Right lung (tissue), 10 donors: Measurements from ENCODE around the gene SLC25A13. TPM values are rescaled to one million over a fixed set of nuclear protein-coding genes. Genes with fewer than 3 reads are reported as not detected.
"Not testable (repeated sequence)": the region's sequence is repeated elsewhere in the genome, so short reads cannot be mapped to it uniquely, and the experiment has no call there.

ENCODE experiments used
- DNase-seq, 2 donors: peaks; one replicate each; pipeline ENCODE4 v3.0.0-alpha.2; 2013
- long read RNA-seq, 8 donors: transcript quantifications; one replicate each; lab custom pipeline, GENCODE V29; 2026
- polyA plus RNA-seq, 5 donors: library from polyadenylated mRNA; unstranded; fragments of 120-200 nt; gene quantifications; one replicate each; pipeline versions ENCODE4 v1.2.1 to v1.2.3, GENCODE V29; 2013; ENCODE audit warnings: inconsistent platforms in 1 of 5, low replicate concordance in 1 of 5; ENCODE audit not compliant: insufficient read length in 5 of 5, insufficient read depth in 1 of 5

The SLC25A13 gene, protein sequence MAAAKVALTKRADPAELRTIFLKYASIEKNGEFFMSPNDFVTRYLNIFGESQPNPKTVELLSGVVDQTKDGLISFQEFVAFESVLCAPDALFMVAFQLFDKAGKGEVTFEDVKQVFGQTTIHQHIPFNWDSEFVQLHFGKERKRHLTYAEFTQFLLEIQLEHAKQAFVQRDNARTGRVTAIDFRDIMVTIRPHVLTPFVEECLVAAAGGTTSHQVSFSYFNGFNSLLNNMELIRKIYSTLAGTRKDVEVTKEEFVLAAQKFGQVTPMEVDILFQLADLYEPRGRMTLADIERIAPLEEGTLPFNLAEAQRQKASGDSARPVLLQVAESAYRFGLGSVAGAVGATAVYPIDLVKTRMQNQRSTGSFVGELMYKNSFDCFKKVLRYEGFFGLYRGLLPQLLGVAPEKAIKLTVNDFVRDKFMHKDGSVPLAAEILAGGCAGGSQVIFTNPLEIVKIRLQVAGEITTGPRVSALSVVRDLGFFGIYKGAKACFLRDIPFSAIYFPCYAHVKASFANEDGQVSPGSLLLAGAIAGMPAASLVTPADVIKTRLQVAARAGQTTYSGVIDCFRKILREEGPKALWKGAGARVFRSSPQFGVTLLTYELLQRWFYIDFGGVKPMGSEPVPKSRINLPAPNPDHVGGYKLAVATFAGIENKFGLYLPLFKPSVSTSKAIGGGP
- 10 to 100 TPM; 20.8 to 27.1 (median 26.2) TPM for polyA plus RNA-seq
- long read RNA-seq, donor 1, partial matches to known transcripts: 0 of 2 reads
- long read RNA-seq, donor 1, other reads (novel, unspliced or antisense): 0 of 2 reads
- long read RNA-seq, donor 2, partial matches to known transcripts: 0 of 2 reads
- long read RNA-seq, donor 2, other reads (novel, unspliced or antisense): 0 of 2 reads
- long read RNA-seq, donor 3, partial matches to known transcripts: 15 of 16 reads
- long read RNA-seq, donor 3, other reads (novel, unspliced or antisense): 0 of 16 reads
- long read RNA-seq, donor 4: 0 reads
- long read RNA-seq, donor 5, transcript SLC25A13-201 (18 exons, 3,136 nt): major isoform, 7 of 7 reads
- long read RNA-seq, donor 5, partial matches to known transcripts: 0 of 7 reads
- long read RNA-seq, donor 5, other reads (novel, unspliced or antisense): 0 of 7 reads
- long read RNA-seq, donor 6, partial matches to known transcripts: 8 of 9 reads
- long read RNA-seq, donor 6, other reads (novel, unspliced or antisense): 0 of 9 reads
- long read RNA-seq, donor 7, partial matches to known transcripts: 0 of 1 reads
- long read RNA-seq, donor 7, other reads (novel, unspliced or antisense): 0 of 1 reads
- long read RNA-seq, donor 8: 0 reads

DNA sequence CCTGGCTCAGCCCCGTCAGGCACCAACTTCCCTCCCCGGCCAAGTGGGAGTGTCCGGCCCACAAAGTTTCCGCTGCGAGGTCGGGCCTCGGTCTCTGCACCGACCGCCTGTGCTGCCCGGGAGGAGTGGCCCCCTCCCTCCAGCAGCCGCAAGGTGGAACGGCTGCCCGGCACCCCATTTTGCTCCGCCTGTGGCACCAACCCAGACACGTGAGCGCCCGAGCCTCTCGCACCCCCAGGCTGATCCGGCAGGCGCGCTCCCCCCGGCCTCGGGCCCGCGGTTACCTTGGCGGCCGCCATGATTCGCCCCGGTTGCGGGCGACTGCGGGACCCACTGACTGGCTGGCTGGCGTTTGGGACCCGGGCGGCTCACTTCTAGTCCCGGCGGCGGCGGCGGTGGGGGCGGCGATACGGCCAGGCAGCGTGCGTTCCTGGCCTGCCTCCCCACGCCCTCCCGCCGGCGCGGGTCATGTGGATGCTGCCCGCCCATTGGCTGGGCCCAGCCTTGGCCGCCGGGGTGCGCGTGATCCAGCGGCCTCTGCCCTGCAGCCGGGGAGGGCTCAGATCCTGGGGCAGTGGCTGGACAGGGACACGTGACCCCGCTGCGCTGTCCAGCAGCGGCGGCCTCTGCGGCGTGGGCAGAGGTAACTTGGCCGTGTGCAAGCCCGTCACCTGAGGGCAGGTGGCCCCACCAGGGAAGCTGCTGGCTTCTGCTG lies at the start of gene SLC25A13:
SLC25A13 (minus strand) TSS at position 441 of the 715 bp plus-strand sequence; CDS start at position 299, 142 bp downstream.
- peak; percentile 79 to 83 for DNase-seq

DNA sequence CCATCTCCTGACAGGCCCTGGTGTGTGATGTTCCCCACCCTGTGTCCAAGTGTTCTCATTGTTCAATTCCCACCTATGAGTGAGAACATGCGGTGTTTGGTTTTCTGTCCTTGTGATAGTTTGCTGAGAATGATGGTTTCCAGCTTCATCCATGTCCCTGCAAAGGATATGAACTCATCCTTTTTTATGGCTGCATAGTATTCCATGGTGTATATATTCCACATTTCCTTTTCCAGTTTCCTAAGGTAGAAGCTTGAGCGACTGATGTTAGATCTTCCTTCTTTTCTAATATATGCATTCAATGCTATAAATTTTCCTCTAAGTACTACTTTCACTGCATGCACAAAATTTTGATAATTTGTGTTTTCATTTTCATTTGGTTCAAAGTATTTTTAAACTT lies 44.0 kb upstream of the SLC25A13 start:
- DNase-seq: not testable (repeated sequence)

DNA sequence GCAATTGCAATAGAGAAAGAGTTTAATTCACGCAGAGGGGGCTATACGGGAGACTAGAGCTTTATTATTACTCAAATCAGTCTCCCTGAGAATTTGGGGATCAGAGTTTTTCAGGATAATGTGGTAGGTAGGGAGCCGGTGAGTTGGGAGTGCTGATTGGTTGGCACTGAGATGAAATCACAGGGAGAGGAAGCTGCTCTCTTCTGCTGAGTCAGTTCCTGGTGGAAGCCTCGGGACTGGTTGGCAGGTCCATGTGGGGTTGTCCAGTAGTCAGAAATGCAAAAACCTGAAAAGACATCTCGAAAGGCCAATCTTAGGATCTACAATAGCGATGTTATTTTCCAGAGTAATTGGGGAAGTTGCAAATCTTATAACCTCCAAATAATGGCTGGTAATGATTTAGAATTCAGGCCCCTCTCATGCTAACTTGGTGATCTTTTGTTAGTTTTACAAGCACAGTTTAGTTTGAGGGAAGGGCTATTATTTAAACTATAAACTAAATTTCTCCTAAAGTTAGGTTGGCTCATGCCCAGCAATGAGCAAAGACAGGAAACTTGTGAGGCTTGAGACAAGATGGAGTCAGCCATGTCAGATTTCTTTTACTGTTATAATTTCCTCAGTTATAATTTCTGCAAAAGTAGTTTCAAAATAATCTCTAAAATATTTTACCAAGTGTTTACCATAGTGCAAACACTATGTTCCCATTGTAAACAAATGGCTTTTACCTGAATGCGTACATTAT lies 39.4 kb upstream of the SLC25A13 start:
- DNase-seq: no peak

DNA sequence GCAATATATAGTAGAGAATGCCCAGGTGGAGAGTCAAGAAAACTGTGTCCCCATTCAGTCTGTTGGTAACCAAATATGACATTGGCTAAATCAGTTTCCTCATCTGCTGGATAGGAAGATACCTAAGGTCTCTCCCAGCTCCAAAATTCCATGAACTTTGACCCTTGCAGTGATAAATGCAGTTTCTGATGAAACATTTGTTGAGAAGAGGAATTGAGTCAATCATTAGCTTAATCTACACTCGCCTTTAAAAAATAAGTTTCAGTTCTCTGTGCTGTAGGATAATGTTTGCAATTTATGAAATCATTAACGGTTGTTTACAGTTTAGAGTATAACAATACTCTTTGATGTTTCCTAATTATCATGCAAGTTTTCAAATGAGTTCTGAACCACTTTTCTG lies 38.0 kb upstream of the SLC25A13 start:
- no peak for DNase-seq

DNA sequence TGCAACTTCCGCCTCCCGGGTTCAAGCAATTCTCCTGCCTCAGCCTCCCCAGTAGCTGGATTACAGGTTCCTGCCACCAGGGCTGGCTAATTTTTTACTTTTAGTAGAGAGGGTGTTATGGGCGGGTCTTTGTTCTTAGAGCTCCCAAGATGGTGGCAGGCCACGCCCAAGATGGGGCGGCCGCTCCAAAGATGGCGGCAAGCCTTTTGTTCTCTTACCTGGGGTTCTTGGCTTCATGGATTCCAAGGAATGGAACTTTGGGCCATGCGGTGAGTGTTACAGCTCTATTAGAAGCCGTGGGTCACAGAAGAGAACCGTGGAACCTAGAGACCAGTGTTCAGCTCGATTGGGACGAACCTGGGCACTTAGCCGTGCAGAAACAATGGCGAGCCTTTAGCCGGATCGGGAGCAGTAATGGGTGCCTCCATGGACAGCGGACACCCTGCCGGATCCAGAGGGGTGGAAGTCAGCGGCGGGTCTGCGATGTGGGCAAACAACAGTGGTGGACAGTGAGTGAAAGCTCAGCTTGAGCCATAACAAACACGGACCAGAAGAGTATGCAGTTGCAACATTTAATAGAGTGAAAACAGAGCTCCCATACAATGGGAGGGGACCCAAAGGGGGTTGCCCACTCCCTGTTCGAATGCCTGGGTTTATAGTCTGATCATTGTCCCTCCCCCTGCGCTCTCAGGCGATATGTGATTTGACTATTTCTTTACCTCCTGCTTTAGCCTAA lies 36.5 kb upstream of the SLC25A13 start:
- DNase-seq: not testable (repeated sequence)

DNA sequence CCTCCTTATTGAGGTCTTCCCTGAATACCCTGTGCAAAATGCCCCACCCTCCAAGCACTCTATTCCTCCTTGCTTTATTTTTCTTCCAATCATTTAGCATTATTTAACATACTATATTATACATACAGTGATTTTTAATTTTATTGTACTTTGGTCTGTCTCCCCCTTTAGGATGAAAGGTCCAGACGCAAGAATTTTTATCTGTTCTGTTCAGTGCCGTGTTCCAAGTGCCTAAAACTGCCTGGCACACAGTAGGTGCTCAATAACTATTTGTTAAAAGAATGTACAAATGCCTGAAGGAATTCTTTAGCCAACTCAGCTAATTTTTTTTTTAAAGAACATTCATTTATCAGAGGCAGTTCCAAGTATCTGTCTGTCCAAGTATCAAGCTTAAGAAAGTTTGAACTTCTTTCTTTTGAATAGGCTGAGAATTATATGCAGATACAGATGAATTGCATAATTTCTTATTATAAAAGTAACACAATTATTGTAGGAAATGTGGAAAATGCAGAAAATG lies 34.1 kb upstream of the SLC25A13 start:
- DNase-seq: no peak

DNA sequence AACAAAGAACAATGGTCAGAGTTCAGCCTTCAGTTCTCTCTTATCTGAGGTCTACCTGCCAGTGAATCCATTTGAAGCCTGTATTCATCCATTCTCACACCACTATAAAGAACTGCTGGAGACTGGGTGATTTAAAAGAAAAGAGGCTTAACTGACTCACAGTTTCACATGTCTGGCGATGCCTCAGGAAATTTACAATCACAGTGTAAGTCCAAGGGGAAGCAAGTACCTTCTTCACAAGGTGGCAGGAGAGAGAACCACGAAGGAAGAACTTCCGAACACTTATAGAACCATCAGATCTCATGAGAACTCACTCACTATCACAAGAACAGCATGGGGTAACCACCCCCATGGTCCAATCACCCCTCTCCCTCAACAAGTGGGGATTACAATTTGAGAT lies 33.0 kb upstream of the SLC25A13 start:
- no peak for DNase-seq

DNA sequence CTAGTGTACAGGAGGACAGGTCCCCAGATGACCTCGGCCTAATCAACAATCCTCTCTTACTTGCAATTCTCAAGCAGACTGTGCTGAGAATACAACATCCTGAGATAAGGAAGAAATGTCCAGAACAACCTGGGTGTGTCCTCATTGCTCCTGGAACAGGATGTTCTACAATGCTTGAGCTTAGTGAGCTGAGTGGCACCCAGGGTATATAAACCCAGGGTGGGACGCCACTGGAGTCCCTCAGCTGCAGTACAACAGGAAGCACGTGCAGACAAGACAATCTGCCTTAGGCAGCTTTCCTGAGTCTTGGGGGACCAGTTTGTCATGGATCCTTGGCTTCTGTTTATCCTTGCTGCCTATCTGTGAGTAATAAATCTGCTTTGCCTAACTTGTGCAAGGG lies 27.7 kb upstream of the SLC25A13 start:
- DNase-seq: no peak

DNA sequence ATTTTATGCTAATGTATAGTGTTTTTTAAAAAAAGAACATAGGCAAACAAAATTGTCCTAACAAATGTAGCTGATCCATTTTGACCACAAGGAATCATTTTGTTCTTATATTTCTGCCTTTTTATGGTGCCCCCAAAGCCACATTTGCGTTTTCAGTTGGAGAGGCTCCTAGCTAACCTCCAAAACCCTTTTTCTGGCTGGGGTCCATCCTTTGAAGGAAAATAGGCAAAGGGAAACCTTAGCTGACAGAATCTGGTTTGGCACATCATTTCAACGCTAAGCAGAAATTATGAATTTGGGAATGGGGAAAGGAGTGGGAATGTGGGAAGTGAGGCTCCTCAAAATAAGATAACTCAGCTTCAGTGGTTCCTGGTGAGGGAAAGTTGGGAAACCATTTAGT lies 25.6 kb upstream of the SLC25A13 start:
- no peak for DNase-seq

DNA sequence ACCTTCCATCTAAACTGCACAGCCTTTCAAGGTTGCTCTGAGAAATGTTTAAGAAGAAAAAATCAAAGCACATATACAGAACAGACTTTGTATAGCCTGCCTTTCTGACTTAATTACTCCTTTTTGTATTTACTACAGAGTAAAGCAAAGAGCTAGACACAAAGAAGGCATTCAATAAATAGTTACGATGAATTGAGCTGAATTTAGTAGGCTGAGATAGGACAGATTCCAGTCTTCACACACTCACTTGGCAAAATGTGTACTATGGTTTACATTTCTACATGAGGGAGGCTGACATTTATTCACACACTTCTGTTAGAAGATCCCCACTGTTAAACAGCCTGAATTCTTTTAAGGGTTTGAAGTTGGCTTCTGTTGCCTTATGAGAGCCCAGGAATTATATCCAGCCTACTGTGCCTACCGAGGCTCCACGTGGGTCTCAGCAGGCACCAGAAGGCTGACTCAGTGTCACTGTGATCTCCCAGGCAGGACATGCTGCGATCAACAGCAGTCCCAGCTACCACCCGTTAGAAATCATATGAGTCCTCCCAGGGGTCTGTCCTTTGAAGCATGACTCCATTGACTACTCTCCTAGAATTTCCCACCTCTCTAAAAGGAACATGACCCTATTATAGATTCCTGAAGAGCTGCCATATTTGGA lies 24.5 kb upstream of the SLC25A13 start:
- no peak for DNase-seq

DNA sequence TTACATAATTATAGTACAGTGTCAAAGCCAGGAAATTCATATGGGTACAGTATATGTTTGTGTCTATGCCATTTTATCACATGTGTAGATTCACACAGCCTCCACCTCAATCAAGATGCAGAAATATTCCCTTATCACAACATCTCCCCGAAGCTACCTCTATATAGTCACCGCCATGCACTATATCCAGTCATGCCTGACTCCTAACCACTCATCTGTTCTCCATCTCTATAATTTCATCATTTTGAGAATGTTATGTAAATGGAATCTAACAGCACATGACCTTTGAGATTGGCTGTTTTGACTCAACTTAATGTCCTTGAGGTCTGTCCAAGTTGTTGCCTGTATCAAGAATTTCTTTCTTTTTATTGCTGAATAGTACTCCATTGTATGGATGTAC lies 22.3 kb upstream of the SLC25A13 start:
- DNase-seq: no peak

DNA sequence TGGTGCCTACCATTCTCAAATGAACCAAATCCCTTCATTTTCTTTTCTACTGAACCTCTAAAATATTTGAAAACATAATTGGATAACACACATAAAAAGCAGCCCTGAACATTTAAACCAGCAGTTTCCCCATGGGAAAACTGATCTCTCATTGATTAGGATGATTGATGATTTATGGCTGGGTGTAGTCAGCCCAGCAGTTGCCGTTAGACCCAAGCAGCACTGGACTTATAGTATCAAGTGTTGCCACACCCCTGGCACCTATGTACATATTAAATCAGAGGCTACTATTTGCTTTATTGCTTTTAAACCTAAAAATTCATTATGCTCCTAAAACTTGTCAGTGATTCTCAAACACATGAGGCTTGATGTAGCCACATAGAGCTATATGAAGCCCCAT lies 20.2 kb upstream of the SLC25A13 start:
- DNase-seq: no peak

DNA sequence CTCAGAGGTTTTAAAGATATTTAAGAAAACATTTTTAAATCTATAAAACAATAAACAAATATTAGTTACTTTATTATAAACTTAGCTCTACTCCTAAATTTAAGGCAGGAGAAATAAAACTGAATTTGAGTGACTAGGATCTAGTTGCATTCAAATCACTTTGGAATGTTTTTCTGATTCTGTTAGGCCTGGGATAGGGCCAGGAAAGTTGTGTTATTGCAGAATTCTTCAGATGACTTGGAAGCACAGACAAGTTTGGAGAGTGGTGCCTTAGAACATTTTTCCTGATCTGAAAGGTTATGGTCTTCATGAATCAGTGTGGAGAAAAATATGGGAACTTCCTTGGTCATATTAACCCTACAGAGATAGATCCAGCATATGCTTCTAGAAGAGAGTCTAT lies 15.6 kb upstream of the SLC25A13 start:
- peak in 1 of 2 donors; percentile 4 for DNase-seq

DNA sequence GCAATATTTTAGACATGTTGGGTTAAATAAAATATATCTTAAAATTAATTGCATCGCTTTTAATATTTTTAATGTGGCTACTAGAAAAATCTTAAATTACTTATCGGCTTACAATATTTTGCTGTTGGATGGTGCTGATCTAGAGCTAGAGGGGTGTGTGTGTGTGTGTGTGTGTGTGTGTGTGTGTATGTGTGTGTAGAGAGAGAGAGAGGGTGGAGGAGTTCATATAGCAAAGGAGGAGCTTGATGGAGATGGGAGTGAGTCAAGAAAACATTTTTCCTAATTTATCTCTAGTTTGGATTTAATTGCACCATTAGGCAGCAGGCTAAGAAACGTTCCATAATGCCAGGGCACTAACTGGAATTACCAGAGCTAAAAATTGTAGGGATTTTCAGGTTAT lies 10.4 kb upstream of the SLC25A13 start:
- no peak for DNase-seq

DNA sequence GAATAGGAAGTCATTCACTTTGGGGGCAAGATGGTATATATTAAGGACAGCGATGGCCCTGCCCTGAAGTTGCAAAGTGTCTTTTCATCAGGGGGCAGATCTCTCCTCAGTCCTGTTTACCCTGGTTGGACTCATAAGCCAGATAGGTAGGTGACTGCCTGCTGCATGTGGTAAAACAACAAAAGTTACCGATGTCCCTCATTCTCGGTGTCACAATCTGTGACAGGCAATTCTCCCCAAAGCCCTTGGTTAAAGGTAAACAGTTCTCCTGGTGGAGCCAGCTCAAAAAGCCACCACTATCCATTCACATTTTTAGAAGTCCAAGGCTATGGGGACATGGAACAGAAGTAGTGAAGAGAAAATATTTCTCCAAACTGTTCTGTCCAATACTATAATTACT lies 9.9 kb upstream of the SLC25A13 start:
- no peak for DNase-seq

DNA sequence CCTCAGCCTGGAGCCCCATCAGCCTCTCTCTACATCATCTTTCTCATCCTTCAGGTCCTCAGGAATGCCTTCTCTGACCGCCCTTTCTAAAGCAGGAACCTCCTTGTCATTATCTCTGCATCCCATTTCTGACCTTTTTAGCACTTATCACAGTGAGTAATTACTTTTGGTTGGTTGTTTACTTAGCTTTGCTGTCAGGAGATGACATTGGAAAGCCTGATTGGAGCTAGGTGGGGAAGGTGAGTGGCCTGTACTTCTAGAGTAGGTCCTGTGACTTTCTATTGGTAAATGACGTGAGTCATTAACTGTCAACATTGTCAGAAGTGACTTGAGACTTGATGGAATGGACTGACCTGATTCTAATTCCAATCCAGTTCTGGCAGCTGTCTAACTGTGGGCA lies 9.3 kb upstream of the SLC25A13 start:
- DNase-seq: no peak

DNA sequence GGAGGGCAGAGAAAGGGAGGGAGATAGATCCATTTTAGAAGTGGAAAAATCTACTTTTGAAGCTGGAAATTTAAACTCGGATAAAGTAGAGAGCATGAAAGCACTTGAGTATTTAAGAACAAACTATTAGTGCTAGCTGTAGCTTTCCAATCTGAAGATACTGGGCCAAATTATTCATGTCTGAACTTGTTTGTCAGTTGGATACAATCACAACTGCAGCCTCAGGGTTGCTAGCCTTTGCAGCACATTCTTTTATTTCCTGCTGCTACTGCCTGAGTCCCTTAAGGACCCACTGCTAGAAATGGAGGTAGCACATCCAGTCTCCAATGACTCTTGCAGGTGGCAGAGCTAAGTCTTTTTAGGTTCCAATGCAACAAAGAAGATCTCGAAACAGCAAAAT lies 8.3 kb upstream of the SLC25A13 start:
- DNase-seq: no peak

DNA sequence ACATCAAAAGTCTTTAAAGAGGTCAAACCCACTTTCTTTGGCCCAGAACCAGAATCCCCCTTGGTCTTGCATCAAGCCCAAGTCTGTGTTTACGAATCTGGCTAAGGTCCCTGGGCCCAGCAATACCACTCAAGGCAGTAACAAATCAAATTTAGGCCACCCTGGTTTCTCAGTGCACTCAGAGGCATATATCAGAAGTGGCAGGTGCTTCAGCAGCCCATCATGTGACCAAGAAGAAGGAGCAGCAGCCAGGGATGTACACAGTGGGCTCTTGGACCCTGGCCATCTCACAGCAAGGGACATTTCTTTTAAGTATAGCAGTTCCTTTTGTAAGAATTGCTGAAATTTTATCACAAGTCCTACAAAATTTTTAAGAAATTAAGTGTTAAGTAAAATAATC lies 7.3 kb upstream of the SLC25A13 start:
- DNase-seq: no peak

DNA sequence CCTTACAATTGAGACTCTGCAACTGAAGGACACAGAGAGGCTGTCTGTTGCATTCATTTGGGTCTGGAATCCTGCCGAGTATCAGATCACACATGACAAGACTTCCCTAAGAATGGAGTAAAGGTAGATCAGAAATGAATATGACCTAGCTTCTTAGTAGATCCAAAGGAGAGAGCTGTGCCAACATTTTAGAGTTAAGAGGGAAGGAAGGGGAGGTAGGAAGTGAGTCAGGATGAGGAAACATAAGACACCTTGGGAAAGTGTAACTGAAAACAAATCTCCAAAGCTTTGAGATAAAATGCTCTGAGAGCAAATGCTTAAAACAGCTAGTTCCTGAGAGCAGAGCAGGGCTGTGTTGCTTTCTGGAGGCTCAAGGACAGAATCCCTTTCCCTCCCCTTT lies 6.1 kb upstream of the SLC25A13 start:
- DNase-seq: no peak
